MG63 (cell line): ENCODE data around the gene GRIK3. TPM values are rescaled to one million over a fixed set of nuclear protein-coding genes. Genes with fewer than 3 reads are reported as not detected.
A peak's percentile ranks its signal among the peaks of the same experiment; 100 is the strongest.

ENCODE experiments used
- DNase-seq: peaks from one replicate; pipeline ENCODE4 v3.0.0-alpha.2; 2020
- H3K27me3 ChIP-seq: fragments of 250-450 bp; sonication (Bioruptor Pico); 2 replicates; pipeline ENCODE4 v1.5.1; 2020; ENCODE audit warnings: mild to moderate bottlenecking, moderate library complexity
- H3K36me3 ChIP-seq: fragments of 250-450 bp; sonication (Bioruptor Pico); 2 replicates; pipeline ENCODE4 v1.5.1; 2020; ENCODE audit warnings: mild to moderate bottlenecking, moderate library complexity
- H3K4me3 ChIP-seq: fragments of 250-450 bp; sonication (Bioruptor Pico); 2 replicates; pipeline ENCODE4 v1.5.1; 2020; ENCODE audit warnings: mild to moderate bottlenecking, moderate library complexity
- H3K9me3 ChIP-seq: fragments of 250-450 bp; sonication (Bioruptor Pico); 2 replicates; pipeline ENCODE4 v1.5.1; 2020; ENCODE audit warnings: mild to moderate bottlenecking, moderate library complexity
- total RNA-seq: library from RNA; depleted of rRNA; stranded (reverse); fragments of >200 nt; shearing (Covaris generic); gene quantifications from 2 replicates; pipeline ENCODE4 v1.2.3, GENCODE V29; 2014; ENCODE audit warnings: low replicate concordance

GRIK3 gene
- total RNA-seq, 1 experiment from 2014 or later, result 0.66 TPM

- no peak overlapping the region for H3K4me3 ChIP-seq
These were observed 162.1 kb downstream of the GRIK3 start for GRCh38 chr1:36872126-36872754.

GRCh38 chr1:36871146-36871971 is 163.0 kb downstream of the GRIK3 start:
- Histone ChIP-seq H3K27me3 (no peaks in the 10 kb centered on the region), H3K36me3 (no peaks in the 10 kb centered on the region), H3K4me3 (no peak overlapping the region), H3K9me3 (no peaks in the 10 kb centered on the region)
- peak; percentile 86 for DNase-seq

More at GRCh38 chr1:36872126-36872754, 162.1 kb downstream of the GRIK3 start:
- Histone ChIP-seq H3K27me3 (no peaks in the 10 kb centered on the region), H3K36me3 (no peaks in the 10 kb centered on the region), H3K9me3 (no peaks in the 10 kb centered on the region)
- no peak for DNase-seq

GRCh38 chr1:36869826-36870225 is 164.5 kb downstream of the GRIK3 start:
- no peaks in the 10 kb centered on the region for H3K27me3 ChIP-seq
- DNase-seq, result no peak
- H3K4me3 ChIP-seq, result no peak overlapping the region
- no peaks in the 10 kb centered on the region for H3K36me3 ChIP-seq
- no peaks in the 10 kb centered on the region for H3K9me3 ChIP-seq

- Histone ChIP-seq H3K4me3 (no peak overlapping the region), H3K9me3 (no peaks in the 10 kb centered on the region), H3K27me3 (no peaks in the 10 kb centered on the region), H3K36me3 (no peaks in the 10 kb centered on the region)
- no peak for DNase-seq
These were observed 165.3 kb downstream of the GRIK3 start for GRCh38 chr1:36869054-36869453.

GRCh38 chr1:36867575-36867974 is 166.7 kb downstream of the GRIK3 start:
- H3K36me3 ChIP-seq, result no peaks in the 10 kb centered on the region
- no peaks in the 10 kb centered on the region for H3K27me3 ChIP-seq
- H3K4me3 ChIP-seq, result no peak overlapping the region
- no peak for DNase-seq
- no peaks in the 10 kb centered on the region for H3K9me3 ChIP-seq

- no peak for DNase-seq
- no peaks in the 10 kb centered on the region for H3K36me3 ChIP-seq
- H3K27me3 ChIP-seq, result no peaks in the 10 kb centered on the region
- H3K4me3 ChIP-seq, result no peak overlapping the region
- no peaks in the 10 kb centered on the region for H3K9me3 ChIP-seq
These were observed 168.0 kb downstream of the GRIK3 start for GRCh38 chr1:36866169-36866814.

- H3K36me3 ChIP-seq, result no peaks in the 10 kb centered on the region
- DNase-seq, result no peak
- H3K9me3 ChIP-seq, result no peaks in the 10 kb centered on the region
- no peaks in the 10 kb centered on the region for H3K27me3 ChIP-seq
- H3K4me3 ChIP-seq, result no peak overlapping the region
These were observed 168.8 kb downstream of the GRIK3 start for GRCh38 chr1:36865602-36865900.

GRCh38 chr1:36864823-36865601 is 169.3 kb downstream of the GRIK3 start:
- DNase-seq, result no peak
- no peaks in the 10 kb centered on the region for H3K9me3 ChIP-seq
- no peak overlapping the region for H3K4me3 ChIP-seq
- no peaks in the 10 kb centered on the region for H3K27me3 ChIP-seq
- no peaks in the 10 kb centered on the region for H3K36me3 ChIP-seq

- H3K36me3 ChIP-seq, result no peaks in the 10 kb centered on the region
- no peak for DNase-seq
- no peak overlapping the region for H3K4me3 ChIP-seq
- no peaks in the 10 kb centered on the region for H3K9me3 ChIP-seq
- H3K27me3 ChIP-seq, result no peaks in the 10 kb centered on the region
These were observed 170.0 kb downstream of the GRIK3 start for GRCh38 chr1:36864182-36864822.

GRCh38 chr1:36863500-36863899 is 170.8 kb downstream of the GRIK3 start:
- H3K9me3 ChIP-seq, result no peaks in the 10 kb centered on the region
- no peaks in the 10 kb centered on the region for H3K27me3 ChIP-seq
- no peak overlapping the region for H3K4me3 ChIP-seq
- no peaks in the 10 kb centered on the region for H3K36me3 ChIP-seq
- DNase-seq, result no peak

- H3K36me3 ChIP-seq, result no peaks in the 10 kb centered on the region
- H3K9me3 ChIP-seq, result no peaks in the 10 kb centered on the region
- H3K27me3 ChIP-seq, result no peaks in the 10 kb centered on the region
- DNase-seq, result peak; percentile 62
- H3K4me3 ChIP-seq, result no peak overlapping the region
These were observed 171.3 kb downstream of the GRIK3 start for GRCh38 chr1:36863061-36863460.

GRCh38 chr1:36861375-36861774 is 172.9 kb downstream of the GRIK3 start:
- no peak for DNase-seq
- no peaks in the 10 kb centered on the region for H3K27me3 ChIP-seq
- H3K4me3 ChIP-seq, result no peak overlapping the region
- H3K36me3 ChIP-seq, result no peaks in the 10 kb centered on the region
- H3K9me3 ChIP-seq, result no peaks in the 10 kb centered on the region

GRCh38 chr1:36859926-36860325 is 174.4 kb downstream of the GRIK3 start:
- no peak for DNase-seq
- Histone ChIP-seq H3K36me3 (no peaks in the 10 kb centered on the region), H3K27me3 (no peaks in the 10 kb centered on the region), H3K9me3 (no peaks in the 10 kb centered on the region), H3K4me3 (no peak overlapping the region)

- Histone ChIP-seq H3K36me3 (no peaks in the 10 kb centered on the region), H3K4me3 (no peak overlapping the region), H3K27me3 (no peaks in the 10 kb centered on the region), H3K9me3 (no peaks in the 10 kb centered on the region)
- DNase-seq, result no peak
These were observed 175.3 kb downstream of the GRIK3 start for GRCh38 chr1:36858981-36859380.

GRCh38 chr1:36858553-36858952 is 175.8 kb downstream of the GRIK3 start:
- Histone ChIP-seq H3K36me3 (no peaks in the 10 kb centered on the region), H3K9me3 (no peaks in the 10 kb centered on the region), H3K4me3 (no peak overlapping the region), H3K27me3 (no peaks in the 10 kb centered on the region)
- no peak for DNase-seq

- no peaks in the 10 kb centered on the region for H3K36me3 ChIP-seq
- no peak for DNase-seq
- no peak overlapping the region for H3K4me3 ChIP-seq
- no peaks in the 10 kb centered on the region for H3K9me3 ChIP-seq
- no peaks in the 10 kb centered on the region for H3K27me3 ChIP-seq
These were observed 176.6 kb downstream of the GRIK3 start for GRCh38 chr1:36857754-36858153.
